Esophagus squamous epithelium (tissue), 5 donors: ENCODE measurements around the gene NAXE. TPM values are rescaled to one million over a fixed set of nuclear protein-coding genes. Genes with fewer than 3 reads are reported as not detected.
A peak's percentile ranks its signal among the peaks of the same experiment; 100 is the strongest.

Experiments
- DNase-seq: peaks from one replicate; lab custom pipeline; 2025; lab: John Stamatoyannopoulos, UW
- H3K27ac ChIP-seq, 4 donors: fragments of 200-600 bp; sonication (generic); one replicate each; pipeline ENCODE4 v1.5.1; 2016 to 2019; ENCODE audit warnings: mild to moderate bottlenecking in 1 of 4
- H3K27me3 ChIP-seq, 4 donors: fragments of 200-600 bp; sonication (generic); 1 replicate in 3 of 4; 2 replicates in 1 of 4; pipeline versions ENCODE4 v1.5.1 to v1.6.0; 2017 to 2021; ENCODE audit warnings: antibody characterized with exemption in 1 of 4
- H3K36me3 ChIP-seq, 3 donors: fragments of 200-600 bp; sonication (generic); one replicate each; pipeline ENCODE4 v1.5.1; 2016 to 2019
- H3K4me1 ChIP-seq, 3 donors: fragments of 200-600 bp; sonication (generic); one replicate each; pipeline ENCODE4 v1.5.1; 2017 to 2019
- H3K4me3 ChIP-seq, 4 donors: fragments of 200-600 bp; sonication (generic); 1 replicate in 3 of 4; 2 replicates in 1 of 4; pipeline ENCODE4 v1.5.1; 2016 to 2019; ENCODE audit warnings: mild to moderate bottlenecking in 2 of 4, moderate library complexity in 1 of 4
- H3K9me3 ChIP-seq, 3 donors: fragments of 200-600 bp; sonication (generic); one replicate each; pipeline ENCODE4 v1.5.1; 2016 to 2019
- CTCF ChIP-seq, 6 experiments: fragments of 450-650 bp in 4 of 6; fragments of 200-600 bp in 2 of 6; sonication (generic) in 2 of 6; IDR thresholded peaks; one replicate each; pipeline ENCODE4 v1.5.1; 2016 to 2019; ENCODE audit warnings: antibody characterized with exemption in 6 of 6, mild to moderate bottlenecking in 4 of 6, moderate library complexity in 4 of 6
- POLR2A ChIP-seq, 4 donors: fragments of 450-650 bp; IDR thresholded peaks; one replicate each; pipeline ENCODE4 v1.6.1; 2017; ENCODE audit warnings: antibody characterized with exemption in 4 of 4, mild to moderate bottlenecking in 4 of 4, moderate library complexity in 3 of 4
- WGBS, 2 donors: methylation state at CpG; one replicate each; pipeline ENCODE4 v1.1.5; 2018; 5-methylcytosine and 5-hydroxymethylcytosine counted together
- intact Hi-C: fragments of 100-400 bp; cut with DNase I; formaldehyde crosslinking; loops from one replicate; pipeline ENCODE4 v1.15.0; 2022
- total RNA-seq, 4 donors: library from RNA; depleted of rRNA; stranded (reverse); fragments of >200 nt; gene quantifications; one replicate each; pipeline ENCODE4 v1.1.0, GENCODE V29; 2016
- donor health status: DM: yes; HTN: yes; CAD: no.

The NAXE gene
- total RNA-seq, 4 donors from 2014 or later: 36.5 to 64.4 (median 52.8) TPM

DNA sequence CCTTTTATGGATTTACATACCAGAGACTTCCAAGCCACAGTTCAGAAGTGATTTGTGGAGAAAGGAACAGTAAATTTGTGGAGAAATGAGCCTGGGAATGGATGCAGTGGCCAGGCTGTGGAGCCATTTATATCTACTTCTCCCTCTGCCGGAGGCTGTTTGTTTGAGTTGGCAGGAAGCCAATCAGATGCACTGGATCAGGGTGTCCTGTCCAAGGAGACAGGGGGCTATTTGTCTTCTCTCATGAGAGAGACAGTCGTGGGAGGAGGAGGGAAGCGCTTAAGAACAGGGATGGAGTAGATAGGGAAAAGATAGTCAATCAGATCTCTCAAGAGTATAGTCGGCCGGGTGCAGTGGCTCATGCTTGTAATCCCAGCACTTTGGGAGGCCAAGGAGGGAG is 24.9 kb downstream of the NAXE start:
- peak overlapping the region in 3 of 4 donors; percentile 74 to 85 (median 80) for H3K27ac ChIP-seq
- H3K4me1 ChIP-seq: peaks cover 0 to 15% (median 0%) of the 10 kb centered on the region in 3 donors
- TF ChIP-seq CTCF (IDR thresholded peaks at IDR 0.05) (no peak), POLR2A (IDR thresholded peaks at IDR 0.05) (no peak)
- peaks cover 0 to 79% (median 0%) of the 10 kb centered on the region in 4 donors for H3K27me3 ChIP-seq
- H3K4me3 ChIP-seq: peak overlapping the region in 1 of 4 donors; percentile 26
- no peaks in the 10 kb centered on the region for H3K9me3 ChIP-seq
- H3K36me3 ChIP-seq: no peaks in the 10 kb centered on the region
- no peak for DNase-seq
- intact Hi-C loops: loop anchor here (10.0 kb wide), 1 partner anchor 232 kb away; no protein-coding TSS in a partner anchor
- whole genome bisulfite sequencing, 2 donors: 13 to 28% methylated on average over 5 of the region's 5 CpGs

- Histone ChIP-seq H3K4me3 (no peak within 1 kb of the TSS), H3K9me3 (no peaks in the 10 kb centered on the region), H3K27ac (no peak within 1 kb of the TSS), H3K36me3 (no peaks in the 10 kb centered on the region), H3K4me1 (peaks cover 4 to 20% (median 5%) of the 10 kb centered on the region in 3 donors), H3K27me3 (peaks cover 4 to 88% (median 8%) of the 10 kb centered on the region in 4 donors)
- TF ChIP-seq POLR2A (IDR thresholded peaks at IDR 0.05) (no peak), CTCF (IDR thresholded peaks at IDR 0.05) (peak in 3 of 6 experiments; percentile 12 to 27 (median 17))
- 9 to 10% methylated on average over 6 to 7 of the region's 7 CpGs for WGBS, 2 donors
- DNase-seq: no peak
- intact Hi-C loops: loop anchor here (10.0 kb wide), 1 partner anchor 234 kb away; no protein-coding TSS in a partner anchor
Observed at GRCh38 chr1:156618853-156619581, 27.4 kb downstream of the NAXE start, which contains the start of gene HAPLN2. Gene HAPLN2 (plus strand): TSS chr1:156619415. CDS start chr1:156623491, 4,076 bp downstream.

DNA sequence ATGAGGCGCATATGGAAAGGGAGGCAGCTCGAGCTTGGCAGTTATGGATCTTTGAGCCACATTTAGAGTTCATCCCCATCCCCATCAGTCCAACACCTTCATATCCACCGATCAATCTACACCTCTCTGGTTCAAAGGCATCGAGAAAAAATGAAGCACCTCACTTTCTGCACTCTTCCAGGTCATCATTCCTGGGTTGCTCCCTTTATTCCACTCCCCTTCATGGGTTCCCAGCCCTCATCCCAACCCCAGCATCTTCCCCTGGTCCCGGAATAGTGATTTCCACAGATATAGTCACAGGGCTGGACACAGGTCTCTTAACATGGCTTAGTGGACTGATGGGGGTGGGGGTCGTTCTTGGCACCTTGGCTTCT is 28.0 kb downstream of the NAXE start:
- TF ChIP-seq CTCF (IDR thresholded peaks at IDR 0.05) (no peak), POLR2A (IDR thresholded peaks at IDR 0.05) (no peak)
- Histone ChIP-seq H3K27ac (no peak overlapping the region), H3K27me3 (peaks cover 6 to 94% (median 13%) of the 10 kb centered on the region in 4 donors), H3K9me3 (no peaks in the 10 kb centered on the region), H3K4me3 (no peak overlapping the region), H3K36me3 (no peaks in the 10 kb centered on the region), H3K4me1 (peaks cover 9 to 26% (median 10%) of the 10 kb centered on the region in 3 donors)
- DNase-seq: no peak
- intact Hi-C loops: loop anchor here (10.0 kb wide), 1 partner anchor 235 kb away; no protein-coding TSS in a partner anchor
- WGBS, 2 donors: 18 to 29% methylated on average over 4 to 6 of the region's 6 CpGs

DNA sequence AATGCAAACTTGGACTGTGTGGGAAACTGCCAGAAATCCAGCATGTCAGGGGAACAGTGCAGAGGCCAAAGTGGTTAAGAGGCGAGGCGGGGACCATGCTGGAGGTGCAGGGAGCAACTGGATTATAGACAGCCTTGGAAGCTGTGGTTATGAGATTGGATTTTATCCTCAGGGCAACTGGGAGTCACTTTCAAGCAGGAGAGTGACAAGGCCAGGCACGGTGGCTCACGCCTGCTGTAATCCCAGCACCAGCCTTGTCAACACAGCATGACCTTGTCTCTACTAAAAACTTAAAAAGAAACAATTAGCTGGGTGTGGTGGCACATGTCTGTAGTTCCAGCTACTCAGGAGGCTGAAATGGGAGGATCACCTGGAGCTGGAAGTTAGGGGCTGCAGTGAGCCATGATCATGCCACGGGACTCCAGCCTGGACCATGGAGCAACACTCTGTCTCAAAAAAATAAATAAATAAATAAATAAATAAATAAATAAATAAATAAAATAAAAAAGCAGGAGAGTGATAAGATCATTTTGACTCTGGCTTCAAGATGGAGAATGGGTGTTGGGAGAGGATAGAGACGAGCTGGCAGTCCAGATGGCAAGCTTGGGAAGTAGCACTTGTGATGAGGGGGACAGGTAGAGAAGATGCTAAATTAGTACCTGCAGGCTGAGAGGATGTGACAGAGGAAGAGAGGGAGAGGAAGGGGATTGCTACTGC is 31.2 kb downstream of the NAXE start:
- 54 to 59% methylated on average over 5 to 6 of the region's 6 CpGs for WGBS, 2 donors
- Histone ChIP-seq H3K4me3 (no peak overlapping the region), H3K27me3 (peaks cover 13 to 98% (median 27%) of the 10 kb centered on the region in 4 donors), H3K27ac (no peak overlapping the region), H3K36me3 (no peaks in the 10 kb centered on the region), H3K4me1 (peaks cover 21 to 26% (median 24%) of the 10 kb centered on the region in 3 donors), H3K9me3 (no peaks in the 10 kb centered on the region)
- no peak for DNase-seq
- TF ChIP-seq CTCF (IDR thresholded peaks at IDR 0.05) (no peak), POLR2A (IDR thresholded peaks at IDR 0.05) (no peak)
- intact Hi-C loops: no loop called here
